ENCODE results near the gene BCL2L13. TPM values are rescaled to one million over a fixed set of nuclear protein-coding genes. Genes with fewer than 3 reads are reported as not detected.

BCL2L13 gene
- polyA plus RNA-seq, 1 donor (not counting 4 experiments of a cell fraction or from before 2014, with no cell fraction given) = 51.0 TPM

DNA sequence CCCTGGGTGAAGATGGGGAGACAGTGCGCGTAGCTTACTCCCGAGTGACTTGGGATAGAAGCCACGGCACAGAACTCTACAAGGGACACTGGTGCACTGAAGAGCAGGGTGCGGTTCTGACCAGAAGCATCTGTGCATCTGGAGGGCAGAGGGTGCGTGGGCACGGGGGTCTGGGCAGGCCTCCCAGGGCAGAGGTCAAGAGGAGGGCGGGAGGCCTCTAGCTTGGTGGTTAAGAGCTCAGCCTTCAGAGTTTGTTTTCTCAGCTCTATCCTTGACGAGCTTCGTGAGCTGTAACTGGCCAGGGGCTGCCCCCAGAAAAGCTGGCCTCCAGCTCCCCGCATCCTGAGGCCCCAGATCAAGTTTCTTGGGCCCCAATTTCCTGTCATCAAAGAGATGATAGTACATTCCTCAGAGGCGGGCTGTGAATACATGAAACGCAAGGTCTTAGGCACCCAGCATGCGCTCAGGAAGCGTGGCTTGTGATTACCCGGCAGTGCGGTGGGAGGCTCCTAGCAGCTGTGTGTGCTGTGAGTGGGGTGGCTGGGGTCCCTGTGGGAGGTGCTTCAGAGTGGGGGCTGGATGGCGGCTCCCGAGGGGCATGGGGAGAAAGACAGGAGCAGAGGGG lies 141.7 kb downstream of the BCL2L13 start:
- no peak for FAIRE-seq
- no peaks in the 10 kb centered on the region for H3K79me2 ChIP-seq (ENCODE audit: control insufficient read depth, insufficient read depth, low read length)
- H3K4me1 ChIP-seq (ENCODE audit: control insufficient read depth, extremely low read depth, insufficient read depth, low read length) = peaks cover 19% of the 10 kb centered on the region
- H3K4me2 ChIP-seq (ENCODE audit: control insufficient read depth, extremely low read depth, insufficient read depth, low read depth, low read length) = no peak overlapping the region
- H2AFZ ChIP-seq (ENCODE audit: control insufficient read depth, low read length) = no peak overlapping the region
- no peak for DNase-seq (ENCODE audit: low read depth, low spot score)
- H4K20me1 ChIP-seq (ENCODE audit: control insufficient read depth, extremely low read depth, insufficient read depth, low read length) = no peaks in the 10 kb centered on the region
- no peak overlapping the region for H3K9ac ChIP-seq (ENCODE audit: control insufficient read depth, extremely low read depth, insufficient read depth, low read length)
- H3K9me3 ChIP-seq (ENCODE audit: control insufficient read depth, low read depth, low read length) = no peaks in the 10 kb centered on the region
- peaks cover 4% of the 10 kb centered on the region for H3K27me3 ChIP-seq (ENCODE audit: control insufficient read depth, extremely low read depth, insufficient read depth, low read length)
- H3K9me1 ChIP-seq (ENCODE audit: control insufficient read depth, extremely low read depth, insufficient read depth, low read length) = peaks cover 5% of the 10 kb centered on the region
- no peak overlapping the region for H3K27ac ChIP-seq (ENCODE audit: control insufficient read depth, insufficient read depth, low read length)
- no peaks in the 10 kb centered on the region for H3K36me3 ChIP-seq (ENCODE audit: control insufficient read depth in 2 of 2, extremely low read depth in 1 of 2, insufficient read depth in 2 of 2, low read length in 2 of 2)
- H3K4me3 ChIP-seq (ENCODE audit: control insufficient read depth in 2 of 3, extremely low read depth in 1 of 3, insufficient read depth in 2 of 3, low read depth in 1 of 3, low read length in 3 of 3) = no peak overlapping the region
- dilution Hi-C loops (cut with MboI; ENCODE audit: extremely low pct_ligation_motif_present, low sequenced_read_pairs) = no loop called here
- TF ChIP-seq, protein P1, sequence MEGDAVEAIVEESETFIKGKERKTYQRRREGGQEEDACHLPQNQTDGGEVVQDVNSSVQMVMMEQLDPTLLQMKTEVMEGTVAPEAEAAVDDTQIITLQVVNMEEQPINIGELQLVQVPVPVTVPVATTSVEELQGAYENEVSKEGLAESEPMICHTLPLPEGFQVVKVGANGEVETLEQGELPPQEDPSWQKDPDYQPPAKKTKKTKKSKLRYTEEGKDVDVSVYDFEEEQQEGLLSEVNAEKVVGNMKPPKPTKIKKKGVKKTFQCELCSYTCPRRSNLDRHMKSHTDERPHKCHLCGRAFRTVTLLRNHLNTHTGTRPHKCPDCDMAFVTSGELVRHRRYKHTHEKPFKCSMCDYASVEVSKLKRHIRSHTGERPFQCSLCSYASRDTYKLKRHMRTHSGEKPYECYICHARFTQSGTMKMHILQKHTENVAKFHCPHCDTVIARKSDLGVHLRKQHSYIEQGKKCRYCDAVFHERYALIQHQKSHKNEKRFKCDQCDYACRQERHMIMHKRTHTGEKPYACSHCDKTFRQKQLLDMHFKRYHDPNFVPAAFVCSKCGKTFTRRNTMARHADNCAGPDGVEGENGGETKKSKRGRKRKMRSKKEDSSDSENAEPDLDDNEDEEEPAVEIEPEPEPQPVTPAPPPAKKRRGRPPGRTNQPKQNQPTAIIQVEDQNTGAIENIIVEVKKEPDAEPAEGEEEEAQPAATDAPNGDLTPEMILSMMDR (optimal IDR thresholded peaks at IDR 0.05 in 1 of 3, IDR thresholded peaks at IDR 0.05 in 1 of 3, conservative IDR thresholded peaks at IDR 0.05 in 1 of 3; ENCODE audit: extremely low read depth in 1 of 3, insufficient read depth in 2 of 3, low read length in 3 of 3) = no peak
- no peak for TF ChIP-seq EZH2 (IDR thresholded peaks at IDR 0.05; ENCODE audit: low read length)

Small RNAs within 50 kb of the gene (small RNA-seq; reads per million reads assigned to genes)
- gene MIR3198-1 (ENCODE audit: insufficient read length in 3 of 3, low read depth in 3 of 3, low replicate concordance in 1 of 3) = 0 reads per million in 3 experiments

Other genes starting within 250 kb of the BCL2L13 start
- gene SLC25A18, start 75.3 kb upstream of the BCL2L13 start, polyA plus RNA-seq = 0.04 TPM in 1 of 3 replicates, not detected in the others
- gene ATP6V1E1, start 10.0 kb upstream of the BCL2L13 start, polyA plus RNA-seq = 207 to 270 TPM (median 227 TPM) in 3 replicates
- gene BID, start 135.7 kb downstream of the BCL2L13 start, polyA plus RNA-seq = 36.5 to 69.7 TPM (median 46.0 TPM) in 3 replicates